Keratinocyte (primary cell): ENCODE data around the gene MGLL. TPM values are rescaled to one million over a fixed set of nuclear protein-coding genes. Genes with fewer than 3 reads are reported as not detected.

Experiments used
- DNase-seq: peaks from one replicate; pipeline ENCODE4 v3.0.0-alpha.2; 2011; ENCODE audit warnings: low read depth, missing footprints, low spot score
- FAIRE-seq: peaks from 2 replicates; lab custom pipeline; 2011; peaks lifted over from hg19 to GRCh38; lab: Jason Lieb, UNC
- H2AFZ ChIP-seq: 2 replicates; pipeline ENCODE4 v1.6.0; 2012; ENCODE audit warnings: low read length, control low read depth, inconsistent platforms; ENCODE audit not compliant: control insufficient read depth
- H3K27ac ChIP-seq: 2 replicates; pipeline ENCODE4 v1.5.1; 2011; ENCODE audit warnings: low read length; ENCODE audit not compliant: control insufficient read depth, insufficient read depth
- H3K27me3 ChIP-seq: 3 replicates; pipeline ENCODE4 v1.6.0; 2011; ENCODE audit warnings: low read length; ENCODE audit not compliant: control insufficient read depth, insufficient read depth; ENCODE audit errors: extremely low read depth
- H3K36me3 ChIP-seq, 2 experiments: 2 replicates in 1 of 2; 3 replicates in 1 of 2; pipeline ENCODE4 v1.5.1; 2011; ENCODE audit warnings: low read length in 2 of 2, mild to moderate bottlenecking in 1 of 2; ENCODE audit not compliant: control insufficient read depth in 2 of 2, insufficient read depth in 2 of 2; ENCODE audit errors: extremely low read depth in 1 of 2
- H3K4me1 ChIP-seq: 3 replicates; pipeline ENCODE4 v1.5.1; 2011; ENCODE audit warnings: low read length; ENCODE audit not compliant: control insufficient read depth, insufficient read depth; ENCODE audit errors: extremely low read depth
- H3K4me2 ChIP-seq: 3 replicates; pipeline ENCODE4 v1.6.0; 2011; ENCODE audit warnings: low read depth, low read length; ENCODE audit not compliant: control insufficient read depth, insufficient read depth; ENCODE audit errors: extremely low read depth
- H3K4me3 ChIP-seq, 3 experiments: fragments of 200-600 bp in 1 of 3; sonication (generic) in 1 of 3; 2 replicates in 2 of 3; 3 replicates in 1 of 3; pipeline ENCODE4 v1.5.1; 2011 to 2016; ENCODE audit warnings: low read length in 3 of 3, mild to moderate bottlenecking in 3 of 3, control low read depth in 2 of 3, inconsistent platforms in 1 of 3, low read depth in 1 of 3, mixed read lengths in 1 of 3, mixed run types in 1 of 3, moderate library complexity in 1 of 3; ENCODE audit not compliant: control insufficient read depth in 2 of 3, insufficient read depth in 2 of 3; ENCODE audit errors: extremely low read depth in 1 of 3
- H3K79me2 ChIP-seq: 2 replicates; pipeline ENCODE4 v1.6.0; 2012; ENCODE audit warnings: low read length; ENCODE audit not compliant: control insufficient read depth, insufficient read depth
- H3K9ac ChIP-seq: 3 replicates; pipeline ENCODE4 v1.6.0; 2011; ENCODE audit warnings: low read length; ENCODE audit not compliant: control insufficient read depth, insufficient read depth; ENCODE audit errors: extremely low read depth
- H3K9me1 ChIP-seq: 3 replicates; pipeline ENCODE4 v1.6.0; 2011; ENCODE audit warnings: low read length; ENCODE audit not compliant: control insufficient read depth, insufficient read depth; ENCODE audit errors: extremely low read depth
- H3K9me3 ChIP-seq: 2 replicates; pipeline ENCODE4 v1.5.1; 2012; ENCODE audit warnings: low read depth, low read length; ENCODE audit not compliant: control insufficient read depth
- H4K20me1 ChIP-seq: 3 replicates; pipeline ENCODE4 v1.6.0; 2011; ENCODE audit warnings: low read length; ENCODE audit not compliant: control insufficient read depth, insufficient read depth; ENCODE audit errors: extremely low read depth
- CTCF ChIP-seq, 3 experiments: IDR thresholded peaks in 1 of 3; conservative IDR thresholded peaks in 1 of 3; optimal IDR thresholded peaks in 1 of 3; 2 replicates in 2 of 3; 3 replicates in 1 of 3; pipeline versions ENCODE3 to v1.5.1; 2011; ENCODE audit warnings: low read length in 3 of 3, mild to moderate bottlenecking in 3 of 3, moderate library complexity in 2 of 3, control low read depth in 1 of 3, inconsistent platforms in 1 of 3; ENCODE audit not compliant: insufficient read depth in 2 of 3; ENCODE audit errors: extremely low read depth in 1 of 3
- EZH2 ChIP-seq: IDR thresholded peaks from one replicate; pipeline ENCODE4 v1.6.1; 2012; ENCODE audit warnings: inconsistent platforms, mild to moderate bottlenecking, low read length, moderate library complexity
- dilution Hi-C: fragments of 300-500 bp; cut with MboI; formaldehyde crosslinking; loops from one replicate; pipeline ENCODE4 v1.7.0; 2020; ENCODE audit warnings: low sequenced_read_pairs; ENCODE audit not compliant: extremely low pct_ligation_motif_present
- polyA minus RNA-seq, 3 experiments: library from RNA; depleted of rRNA, polyadenylated mRNA; stranded (reverse); fragments of >200 nt; gene quantifications; 1 replicate in 1 of 3; 2 replicates in 1 of 3; 3 replicates in 1 of 3; pipeline ENCODE4 v1.2.3, GENCODE V29; 2011
- polyA plus RNA-seq, 5 experiments: library from polyadenylated mRNA; depleted of rRNA in 3 of 5; stranded (reverse) in 3 of 5; stranded (forward) in 1 of 5; unstranded in 1 of 5; fragments of >200 nt; gene quantifications; 1 replicate in 1 of 5; 2 replicates in 3 of 5; 3 replicates in 1 of 5; pipeline versions ENCODE4 v1.2.1 to v1.2.3, GENCODE V29; 2011 to 2012; ENCODE audit warnings: missing spikeins in 2 of 5, low read depth in 1 of 5, low replicate concordance in 1 of 5

The MGLL gene
- polyA plus RNA-seq (13.4 to 34.2 TPM (median 17.8 TPM) in 3 replicates), polyA minus RNA-seq (17.5 to 81.4 TPM (median 21.8 TPM) in 3 replicates)
- 19.3 TPM for polyA plus RNA-seq (2011; ENCODE audit: low read depth)
- polyA plus RNA-seq (2011; cell fraction: cytosol; rRNA removed): 16.9 and 24.8 TPM in 2 replicates
- polyA plus RNA-seq (2011; cell fraction: nucleus; rRNA removed): 12.6 and 17.6 TPM in 2 replicates
- 29.2 and 40.4 TPM in 2 replicates for polyA plus RNA-seq (2012; ENCODE audit: low replicate concordance)
- polyA minus RNA-seq (2011; cell fraction: cytosol; rRNA and poly(A)+ RNA removed): 23.8 TPM
- 12.9 and 15.9 TPM in 2 replicates for polyA minus RNA-seq (2011; cell fraction: nucleus; rRNA and poly(A)+ RNA removed)

GRCh38 chr3:127822041-127822681 is at the start of gene MGLL:
MGLL (minus strand) TSS chr3:127822515; CDS start chr3:127822318, 197 bp downstream.
- no peaks in the 10 kb centered on the region for H4K20me1 ChIP-seq
- H3K9me1 ChIP-seq: no peaks in the 10 kb centered on the region
- H2AFZ ChIP-seq: peak within 1 kb of the TSS; percentile 88
- no peaks in the 10 kb centered on the region for H3K79me2 ChIP-seq
- DNase-seq (no peak), FAIRE-seq (no peak)
- peaks cover 0 to 2% of the 10 kb centered on the region in 2 experiments for H3K36me3 ChIP-seq
- TF ChIP-seq EZH2: no peak
- TF ChIP-seq CTCF (optimal IDR thresholded peaks at IDR 0.05 in 1 of 3, IDR thresholded peaks at IDR 0.05 in 1 of 3, conservative IDR thresholded peaks at IDR 0.05 in 1 of 3; ENCODE audit: extremely low read depth in 1 of 3, insufficient read depth in 2 of 3, low read length in 3 of 3): no peak
- peaks cover 49% of the 10 kb centered on the region for H3K4me1 ChIP-seq
- H3K4me3 ChIP-seq: peak within 1 kb of the TSS; percentile 67 to 81 (median 79)
- no peaks in the 10 kb centered on the region for H3K9me3 ChIP-seq
- H3K27ac ChIP-seq: peak within 1 kb of the TSS; percentile 78
- H3K4me2 ChIP-seq: peak within 1 kb of the TSS; percentile 98
- dilution Hi-C loops: no loop called here
- H3K9ac ChIP-seq: peak within 1 kb of the TSS; percentile 86
- H3K27me3 ChIP-seq: no peaks in the 10 kb centered on the region

DNA sequence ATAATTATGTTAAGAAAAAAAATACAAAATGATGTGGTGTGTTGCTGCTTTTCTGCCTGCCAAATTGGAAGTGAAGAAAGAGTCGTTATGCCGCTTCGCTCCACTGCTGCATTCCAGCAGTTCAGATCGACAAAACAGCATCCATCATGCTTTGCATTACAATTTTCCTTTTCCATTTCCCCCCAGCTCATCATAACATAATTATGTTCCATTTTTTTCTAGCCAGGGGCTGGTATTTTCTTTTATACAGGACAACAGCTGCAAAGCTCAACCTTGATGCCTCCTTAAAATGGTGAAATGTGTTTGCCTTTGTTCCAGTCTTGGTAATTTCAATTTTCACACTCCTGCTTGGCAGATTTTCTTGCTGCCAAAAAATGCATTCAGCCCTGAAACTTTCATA is 47.8 kb upstream of the MGLL start:
- Histone ChIP-seq H2AFZ (no peak overlapping the region), H3K27ac (no peak overlapping the region), H3K27me3 (no peaks in the 10 kb centered on the region), H3K36me3 (no peaks in the 10 kb centered on the region), H3K4me3 (no peak overlapping the region), H3K9ac (no peak overlapping the region), H3K9me3 (no peaks in the 10 kb centered on the region), H3K4me1 (no peaks in the 10 kb centered on the region), H3K4me2 (no peak overlapping the region), H3K79me2 (no peaks in the 10 kb centered on the region), H3K9me1 (no peaks in the 10 kb centered on the region), H4K20me1 (no peaks in the 10 kb centered on the region)
- FAIRE-seq (no peak), DNase-seq (no peak)
- dilution Hi-C loops: no loop called here
- TF ChIP-seq CTCF (optimal IDR thresholded peaks at IDR 0.05 in 1 of 3, IDR thresholded peaks at IDR 0.05 in 1 of 3, conservative IDR thresholded peaks at IDR 0.05 in 1 of 3; ENCODE audit: extremely low read depth in 1 of 3, insufficient read depth in 2 of 3, low read length in 3 of 3) (no peak), EZH2 (no peak)
